HepG2 (cell line): ENCODE data around the gene SUCLG1. TPM values are rescaled to one million over a fixed set of nuclear protein-coding genes. Genes with fewer than 3 reads are reported as not detected.

Source experiments
- ATAC-seq: fragments of 200-7000 bp; cut with Tn5 transposase; 3 replicates; pipeline ENCODE4 v1.9.1; 2020; ENCODE audit warnings: mild to moderate bottlenecking, moderate library complexity
- BruUV-seq: library from RNA; stranded (reverse); fragments of 400-500 nt; replicated peaks from 2 replicates; lab custom pipeline; 2021; lab: Mats Ljungman, UMichigan
- CTCF ChIA-PET: fragments of 300-600 bp; formaldehyde crosslinking; extraction: SDS; loops from one replicate; lab custom pipeline; 2021; ENCODE audit warnings: low total read pairs, inconsistent platforms, low intra/inter-chr PET ratio; lab: Yijun Ruan, JAX
- POLR2A ChIA-PET: fragments of 350-600 bp; sonication (Branson Sonifier 250); formaldehyde crosslinking; loops from one replicate; lab custom pipeline; 2020; ENCODE audit warnings: antibody characterized with exemption, inconsistent platforms; lab: Yijun Ruan, JAX
- DNase-seq: peaks from one replicate; pipeline ENCODE4 v3.0.0-alpha.2; 2015; ENCODE audit warnings: low spot score
- FAIRE-seq: peaks from 3 replicates; lab custom pipeline; 2011; peaks lifted over from hg19 to GRCh38; lab: Jason Lieb, UNC
- H2AFZ ChIP-seq: one replicate; pipeline ENCODE4 v1.6.1; 2011; ENCODE audit warnings: low read length, inconsistent platforms
- H3K27ac ChIP-seq: fragments of 300-600 bp; 3 replicates; pipeline ENCODE4 v1.8.0; 2011; ENCODE audit warnings: mixed run types, mild to moderate bottlenecking, mixed read lengths, low read length, inconsistent platforms; ENCODE audit not compliant: insufficient read depth; ENCODE audit errors: extremely low read length
- H3K27me3 ChIP-seq, 2 experiments: fragments of 200-600 bp in 1 of 2; 2 replicates in 1 of 2; 3 replicates in 1 of 2; pipeline versions ENCODE4 v1.6.0 to v1.8.0; 2011; ENCODE audit warnings: low read length in 2 of 2, mild to moderate bottlenecking in 2 of 2, moderate library complexity in 2 of 2, inconsistent platforms in 1 of 2; ENCODE audit not compliant: insufficient read depth in 2 of 2, control insufficient read depth in 1 of 2
- H3K36me3 ChIP-seq, 2 experiments: fragments of 200-600 bp in 1 of 2; replicated peaks in 1 of 2; 2 replicates in 1 of 2; 3 replicates in 1 of 2; pipeline versions ENCODE4 v1.5.1 to v1.8.0; 2011; ENCODE audit warnings: low read length in 2 of 2, inconsistent platforms in 1 of 2; ENCODE audit not compliant: insufficient read depth in 2 of 2, control insufficient read depth in 1 of 2
- H3K4me1 ChIP-seq: 2 replicates; pipeline ENCODE4 v1.5.1; 2012; ENCODE audit warnings: low read length, inconsistent platforms; ENCODE audit not compliant: insufficient read depth
- H3K4me2 ChIP-seq: 2 replicates; pipeline ENCODE4 v1.6.0; 2011; ENCODE audit warnings: low read depth, low read length, inconsistent platforms
- H3K4me3 ChIP-seq, 3 experiments: fragments of 200-600 bp in 1 of 3; sonication (generic), shearing (Covaris generic) in 1 of 3; replicated peaks in 1 of 3; 2 replicates each; pipeline ENCODE4 v1.5.1; 2011 to 2016; ENCODE audit warnings: low read length in 3 of 3, inconsistent platforms in 2 of 3, low read depth in 2 of 3, mild to moderate bottlenecking in 2 of 3, control low read depth in 1 of 3, mixed read lengths in 1 of 3; ENCODE audit not compliant: insufficient read depth in 1 of 3
- H3K79me2 ChIP-seq: one replicate; pipeline ENCODE4 v1.6.1; 2011; ENCODE audit warnings: low read length, inconsistent platforms; ENCODE audit not compliant: insufficient read depth
- H3K9ac ChIP-seq: 2 replicates; pipeline ENCODE4 v1.6.0; 2011; ENCODE audit warnings: mild to moderate bottlenecking, low read depth, low read length, inconsistent platforms; ENCODE audit not compliant: insufficient read depth
- H3K9me3 ChIP-seq: 2 replicates; pipeline ENCODE4 v1.5.1; 2012; ENCODE audit warnings: mild to moderate bottlenecking, low read length
- H4K20me1 ChIP-seq: 2 replicates; pipeline ENCODE4 v1.6.0; 2011; ENCODE audit warnings: inconsistent platforms, mild to moderate bottlenecking, low read length, moderate library complexity; ENCODE audit not compliant: insufficient read depth
- ATF7 ChIP-seq, 2 experiments: fragments of 450-650 bp in 1 of 2; sonication (generic) in 1 of 2; formaldehyde crosslinking in 1 of 2; IDR thresholded peaks; 2 replicates each; pipeline versions ENCODE4 v1.4.0 to v1.6.1; 2016 to 2020; ENCODE audit warnings: antibody characterized with exemption in 1 of 2, mild to moderate bottlenecking in 1 of 2, missing genetic modification reagents in 1 of 2
- MBD4 ChIP-seq: IDR thresholded peaks from 2 replicates; pipeline ENCODE4 v1.6.1; 2012; ENCODE audit warnings: low read length, inconsistent platforms, borderline replicate concordance
- ZBTB39 ChIP-seq: sonication (generic); formaldehyde crosslinking; IDR thresholded peaks from 2 replicates; pipeline ENCODE4 v1.5.0; 2020; ENCODE audit warnings: missing genetic modification reagents
- WGBS: methylation state at CpG from one replicate; pipeline ENCODE4 v1.1.6; 2017; ENCODE audit warnings: low lambda C conversion rate; 5-methylcytosine and 5-hydroxymethylcytosine counted together
- in situ Hi-C: cut with HindIII; loops from 2 replicates; pipeline ENCODE4 v1.10.0; 2017; ENCODE audit warnings: low pct_unique_long_range_greater_than_20kb; ENCODE audit not compliant: extremely low pct_ligation_motif_present
- intact Hi-C: fragments of 100-400 bp; cut with micrococcal nuclease; formaldehyde crosslinking; loops from one replicate; pipeline ENCODE4 v1.10.0; 2022; ENCODE audit not compliant: unreplicated experiment
- polyA plus RNA-seq, 8 experiments: library from polyadenylated mRNA; depleted of rRNA in 3 of 8; stranded (reverse) in 7 of 8; unstranded in 1 of 8; fragments of >200 nt; fragmentation: Illumina TruSeq in 4 of 8; extraction: Trizol in 4 of 8; gene quantifications; 2 replicates each; pipeline versions ENCODE4 v1.2.1 to v1.2.3, GENCODE V29; 2011 to 2016; ENCODE audit warnings: low read depth in 4 of 8, missing spikeins in 1 of 8, mixed read lengths in 1 of 8; ENCODE audit not compliant: insufficient read depth in 1 of 8
- total RNA-seq, 5 experiments: library from RNA; depleted of rRNA; stranded (reverse); fragments of >200 nt; fragmentation: Illumina TruSeq; extraction: Trizol; gene quantifications; 2 replicates each; pipeline ENCODE4 v1.2.3, GENCODE V29; 2016; ENCODE audit warnings: low read depth in 1 of 5
- TF ChIP-seq, protein P1 (sequence below), 2 experiments: sonication (generic) in 1 of 2; formaldehyde crosslinking in 1 of 2; IDR thresholded peaks; 2 replicates each; pipeline versions ENCODE4 v1.4.0 to v1.6.1; 2018 to 2020; ENCODE audit warnings: missing genetic modification reagents in 2 of 2, borderline replicate concordance in 1 of 2, low read depth in 1 of 2, mild to moderate bottlenecking in 1 of 2, missing biosample characterization in 1 of 2

SUCLG1 gene
- total and polyA plus RNA-seq, 2 of the 13 experiments (the other 11 are each of a cell fraction or from before 2014, with no cell fraction given), result 58.7 to 121 TPM

- H3K27me3 ChIP-seq, result no peaks in the 10 kb centered on the region
- H3K4me3 ChIP-seq, result no peak overlapping the region
- intact Hi-C loops, result no loop called here
- no peak overlapping the region for H3K27ac ChIP-seq
- no peaks in the 10 kb centered on the region for H3K79me2 ChIP-seq
- WGBS, result 0% methylated on average over 1 of the region's 1 CpG
- H3K9ac ChIP-seq, result no peak overlapping the region
- no TSS peak for BruUV-seq
- no peak overlapping the region for H3K4me2 ChIP-seq
- POLR2A ChIA-PET, result no interaction called here
- ATAC-seq, result no peak
- H3K4me1 ChIP-seq, result no peaks in the 10 kb centered on the region
- in situ Hi-C loops, result no loop called here
- TF ChIP-seq MBD4 (no peak), ZBTB39 (CRISPR knock-in tag) (no peak), ATF7 (IDR thresholded peaks at IDR 0.05) (peak; percentile 46; the same call in 1 of the 2 replicates), ATF7 (CRISPR knock-in tag; IDR thresholded peaks at IDR 0.05) (no peak)
- TF ChIP-seq, protein P1, sequence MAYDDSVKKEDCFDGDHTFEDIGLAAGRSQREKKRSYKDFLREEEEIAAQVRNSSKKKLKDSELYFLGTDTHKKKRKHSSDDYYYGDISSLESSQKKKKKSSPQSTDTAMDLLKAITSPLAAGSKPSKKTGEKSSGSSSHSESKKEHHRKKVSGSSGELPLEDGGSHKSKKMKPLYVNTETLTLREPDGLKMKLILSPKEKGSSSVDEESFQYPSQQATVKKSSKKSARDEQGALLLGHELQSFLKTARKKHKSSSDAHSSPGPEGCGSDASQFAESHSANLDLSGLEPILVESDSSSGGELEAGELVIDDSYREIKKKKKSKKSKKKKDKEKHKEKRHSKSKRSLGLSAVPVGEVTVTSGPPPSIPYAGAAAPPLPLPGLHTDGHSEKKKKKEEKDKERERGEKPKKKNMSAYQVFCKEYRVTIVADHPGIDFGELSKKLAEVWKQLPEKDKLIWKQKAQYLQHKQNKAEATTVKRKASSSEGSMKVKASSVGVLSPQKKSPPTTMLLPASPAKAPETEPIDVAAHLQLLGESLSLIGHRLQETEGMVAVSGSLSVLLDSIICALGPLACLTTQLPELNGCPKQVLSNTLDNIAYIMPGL (CRISPR knock-in tag; IDR thresholded peaks at IDR 0.05; ENCODE audit: borderline replicate concordance in 1 of 2, low read depth in 1 of 2), result no peak
- TF ChIP-seq, all 625 proteins: peak for 1
- no peak for FAIRE-seq
- Histone ChIP-seq H4K20me1 (no peaks in the 10 kb centered on the region), H3K9me3 (no peaks in the 10 kb centered on the region), H2AFZ (no peak overlapping the region), H3K36me3 (no peaks in the 10 kb centered on the region)
- DNase-seq, result no peak
- CTCF ChIA-PET, result no interaction called here
Measured at GRCh38 chr2:84378960-84379359, 80.1 kb downstream of the SUCLG1 start.
